Fibroblast of skin of back (primary cell): ENCODE results near the gene RRM1.
A peak's percentile ranks its signal among the peaks of the same experiment; 100 is the strongest.
"Not testable (repeated sequence)": the region's sequence is repeated elsewhere in the genome, so short reads cannot be mapped to it uniquely, and the experiment has no call there.

Experiments used
- DNase-seq: peaks from one replicate; pipeline ENCODE4 v3.0.0-alpha.2; 2013

The RRM1 gene

GRCh38 chr11:4140067-4140636 is 45.6 kb downstream of the RRM1 start:
- no peak for DNase-seq

- DNase-seq, result no peak
These were observed 51.6 kb downstream of the RRM1 start for GRCh38 chr11:4146070-4146771.

- no peak for DNase-seq
These were observed 52.1 kb downstream of the RRM1 start for GRCh38 chr11:4146772-4147098.

GRCh38 chr11:4154503-4154902 is 59.9 kb downstream of the RRM1 start:
- DNase-seq, result no peak

GRCh38 chr11:4156571-4156970 is 62.0 kb downstream of the RRM1 start:
- no peak for DNase-seq

GRCh38 chr11:4158818-4159217 is 64.2 kb downstream of the RRM1 start:
- not testable (repeated sequence) for DNase-seq

GRCh38 chr11:4161305-4161704 is 66.7 kb downstream of the RRM1 start:
- DNase-seq, result no peak

GRCh38 chr11:4164884-4165590 is 70.4 kb downstream of the RRM1 start:
- no peak for DNase-seq

GRCh38 chr11:4167292-4167691 is 72.7 kb downstream of the RRM1 start:
- no peak for DNase-seq

- no peak for DNase-seq
These were observed 73.2 kb downstream of the RRM1 start for GRCh38 chr11:4167758-4168157.

GRCh38 chr11:4175620-4176350 is 81.2 kb downstream of the RRM1 start:
- not testable (repeated sequence) for DNase-seq

GRCh38 chr11:4178813-4179662 is 84.4 kb downstream of the RRM1 start:
- no peak for DNase-seq

GRCh38 chr11:4180441-4181183 is 86.0 kb downstream of the RRM1 start:
- DNase-seq, result no peak

GRCh38 chr11:4181782-4182721 is 87.5 kb downstream of the RRM1 start:
- DNase-seq, result peak; percentile 49

- no peak for DNase-seq
These were observed 88.9 kb downstream of the RRM1 start for GRCh38 chr11:4183410-4184057.

- no peak for DNase-seq
These were observed 89.7 kb downstream of the RRM1 start for GRCh38 chr11:4184163-4184916.

- DNase-seq, result no peak
These were observed 91.0 kb downstream of the RRM1 start for GRCh38 chr11:4185561-4185960.

- no peak for DNase-seq
These were observed 92.0 kb downstream of the RRM1 start for GRCh38 chr11:4186464-4187054.
